SH-SY5Y (cell line): ENCODE results near the gene KBTBD13.

ENCODE experiments used
- GATA2 ChIP-seq: IDR thresholded peaks from 2 replicates; pipeline ENCODE4 v1.6.1; 2011; ENCODE audit warnings: mild to moderate bottlenecking, low read depth, low read length
- GATA3 ChIP-seq: IDR thresholded peaks from 2 replicates; pipeline ENCODE4 v1.6.1; 2011; ENCODE audit warnings: low read depth, mild to moderate bottlenecking, low read length, moderate library complexity

DNA sequence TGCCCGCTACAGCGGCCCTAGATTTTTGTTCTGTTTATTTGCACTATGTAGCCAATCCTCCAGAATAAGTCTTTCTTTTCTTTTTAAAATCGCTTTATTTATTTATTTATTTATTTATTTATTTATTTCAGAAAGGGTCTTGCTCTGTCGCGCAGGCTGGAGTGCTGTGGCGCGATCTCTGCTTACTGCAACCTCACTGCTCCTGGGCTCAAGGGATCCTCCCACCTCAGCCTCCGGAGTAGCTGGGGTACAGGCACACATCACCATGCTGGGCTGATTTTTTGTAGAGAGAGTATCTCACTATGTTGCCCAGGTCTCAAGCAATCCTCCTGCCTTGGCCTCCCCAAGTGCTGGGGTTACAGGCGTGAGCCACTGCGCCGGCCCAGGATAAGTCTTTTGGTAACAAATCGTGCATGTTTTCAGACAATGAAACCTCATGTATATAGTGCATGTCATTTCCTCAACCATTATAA is 46.8 kb upstream of the KBTBD13 start:
- TF ChIP-seq GATA2 (no peak), GATA3 (no peak)
